ENCODE results near the gene PARP12. TPM values are rescaled to one million over a fixed set of nuclear protein-coding genes. Genes with fewer than 3 reads are reported as not detected.

The PARP12 gene
- total and polyA plus RNA-seq, 2 experiments from 2014 or later: 5.4 to 11.0 TPM

- H3K9me2 ChIP-seq (ENCODE audit: insufficient read depth): no peaks in the 10 kb centered on the region
- peaks cover 22% of the 10 kb centered on the region for H3F3A ChIP-seq (ENCODE audit: insufficient read depth)
- no peak for TF ChIP-seq EZH2phosphoT487 (IDR thresholded peaks at IDR 0.05; ENCODE audit: insufficient read depth, low read depth)
- TF ChIP-seq EZH2 (IDR thresholded peaks at IDR 0.05; ENCODE audit: insufficient read depth, poor library complexity, severe bottlenecking): no peak
- peak; percentile 94 for DNase-seq
- no peaks in the 10 kb centered on the region for H3K27me3 ChIP-seq (replicated peaks; ENCODE audit: insufficient read depth)
- H3K4me1 ChIP-seq (ENCODE audit: insufficient read depth): peaks cover 16% of the 10 kb centered on the region
- in situ Hi-C loops (cut with MboI): no loop called here
- no peak overlapping the region for H3K4me3 ChIP-seq
- no peaks in the 10 kb centered on the region for H3K9me3 ChIP-seq (ENCODE audit: low read depth)
- H3K36me3 ChIP-seq (ENCODE audit: low read depth): no peaks in the 10 kb centered on the region
- peak overlapping the region; percentile 48; the same call in 1 of the 2 replicates for H3K27ac ChIP-seq
- no peak overlapping the region; the same call in 1 of the 2 replicates for H3K9ac ChIP-seq
- H2AFZ ChIP-seq: no peak overlapping the region
- H3K79me2 ChIP-seq (ENCODE audit: insufficient read depth): no peaks in the 10 kb centered on the region
- WGBS, 2 experiments (ENCODE audit: low coverage in 1 of 2, low lambda C conversion rate in 2 of 2, missing lambda C conversion rate in 2 of 2): 65 to 66% methylated on average over 12 of the region's 12 CpGs
- no peaks in the 10 kb centered on the region for H4K20me1 ChIP-seq (ENCODE audit: insufficient read depth)
- H3K4me2 ChIP-seq (ENCODE audit: unreplicated experiment): peak overlapping the region; percentile 59
Measured at GRCh38 chr7:140059273-140060242, 3.2 kb downstream of the PARP12 start.

- Histone ChIP-seq H3K9me3 (ENCODE audit: low read depth) (no peaks in the 10 kb centered on the region), H3K9me2 (ENCODE audit: insufficient read depth) (no peaks in the 10 kb centered on the region), H3K4me3 (no peak overlapping the region), H3K79me2 (ENCODE audit: insufficient read depth) (no peaks in the 10 kb centered on the region), H3K27me3 (replicated peaks; ENCODE audit: insufficient read depth) (no peaks in the 10 kb centered on the region), H3K4me1 (ENCODE audit: insufficient read depth) (peaks cover 16% of the 10 kb centered on the region), H3F3A (ENCODE audit: insufficient read depth) (peaks cover 22% of the 10 kb centered on the region), H4K20me1 (ENCODE audit: insufficient read depth) (no peaks in the 10 kb centered on the region), H3K27ac (no peak overlapping the region), H3K9ac (no peak overlapping the region), H2AFZ (no peak overlapping the region), H3K36me3 (ENCODE audit: low read depth) (no peaks in the 10 kb centered on the region), H3K4me2 (ENCODE audit: unreplicated experiment) (no peak overlapping the region)
- DNase-seq: no peak
- TF ChIP-seq EZH2phosphoT487 (IDR thresholded peaks at IDR 0.05; ENCODE audit: insufficient read depth, low read depth) (no peak), EZH2 (IDR thresholded peaks at IDR 0.05; ENCODE audit: insufficient read depth, poor library complexity, severe bottlenecking) (no peak)
- 84 to 90% methylated on average over 7 of the region's 7 CpGs for WGBS, 2 experiments (ENCODE audit: low coverage in 1 of 2, low lambda C conversion rate in 2 of 2, missing lambda C conversion rate in 2 of 2)
- in situ Hi-C loops (cut with MboI): no loop called here
Measured at GRCh38 chr7:140058517-140058916, 4.2 kb downstream of the PARP12 start.

- Histone ChIP-seq H3K9me3 (ENCODE audit: low read depth) (no peaks in the 10 kb centered on the region), H2AFZ (no peak overlapping the region), H3K4me3 (no peak overlapping the region), H3K27ac (no peak overlapping the region), H3K4me1 (ENCODE audit: insufficient read depth) (peaks cover 16% of the 10 kb centered on the region), H3K4me2 (ENCODE audit: unreplicated experiment) (no peak overlapping the region), H3K79me2 (ENCODE audit: insufficient read depth) (no peaks in the 10 kb centered on the region), H3F3A (ENCODE audit: insufficient read depth) (peaks cover 22% of the 10 kb centered on the region), H3K9me2 (ENCODE audit: insufficient read depth) (no peaks in the 10 kb centered on the region), H3K36me3 (ENCODE audit: low read depth) (no peaks in the 10 kb centered on the region), H3K27me3 (replicated peaks; ENCODE audit: insufficient read depth) (no peaks in the 10 kb centered on the region), H4K20me1 (ENCODE audit: insufficient read depth) (no peaks in the 10 kb centered on the region), H3K9ac (no peak overlapping the region)
- in situ Hi-C loops (cut with MboI): no loop called here
- no peak for DNase-seq
- WGBS, 2 experiments (ENCODE audit: low coverage in 1 of 2, low lambda C conversion rate in 2 of 2, missing lambda C conversion rate in 2 of 2): 92 to 100% methylated on average over 3 of the region's 3 CpGs
- TF ChIP-seq EZH2phosphoT487 (IDR thresholded peaks at IDR 0.05; ENCODE audit: insufficient read depth, low read depth) (no peak), EZH2 (IDR thresholded peaks at IDR 0.05; ENCODE audit: insufficient read depth, poor library complexity, severe bottlenecking) (no peak)
Measured at GRCh38 chr7:140057143-140057535, 5.6 kb downstream of the PARP12 start.

- Histone ChIP-seq H3K4me2 (ENCODE audit: unreplicated experiment) (no peak overlapping the region), H3K27ac (no peak overlapping the region), H3K4me1 (ENCODE audit: insufficient read depth) (peaks cover 16% of the 10 kb centered on the region), H4K20me1 (ENCODE audit: insufficient read depth) (no peaks in the 10 kb centered on the region), H3F3A (ENCODE audit: insufficient read depth) (peaks cover 22% of the 10 kb centered on the region), H3K27me3 (replicated peaks; ENCODE audit: insufficient read depth) (no peaks in the 10 kb centered on the region), H2AFZ (no peak overlapping the region), H3K4me3 (no peak overlapping the region), H3K9ac (no peak overlapping the region), H3K9me3 (ENCODE audit: low read depth) (no peaks in the 10 kb centered on the region), H3K79me2 (ENCODE audit: insufficient read depth) (no peaks in the 10 kb centered on the region), H3K9me2 (ENCODE audit: insufficient read depth) (no peaks in the 10 kb centered on the region), H3K36me3 (ENCODE audit: low read depth) (no peaks in the 10 kb centered on the region)
- in situ Hi-C loops (cut with MboI): no loop called here
- DNase-seq: no peak
- whole genome bisulfite sequencing, 2 experiments (ENCODE audit: low coverage in 1 of 2, low lambda C conversion rate in 2 of 2, missing lambda C conversion rate in 2 of 2): 84 to 91% methylated on average over 5 of the region's 5 CpGs
- TF ChIP-seq EZH2phosphoT487 (IDR thresholded peaks at IDR 0.05; ENCODE audit: insufficient read depth, low read depth): no peak
- no peak for TF ChIP-seq EZH2 (IDR thresholded peaks at IDR 0.05; ENCODE audit: insufficient read depth, poor library complexity, severe bottlenecking)
Measured at GRCh38 chr7:140056431-140057142, 6.2 kb downstream of the PARP12 start.

Measured in GM23248 (cell line).